OCI-M2 (cell line): ENCODE results near the gene THAP11.

Experiments
- DNase-seq: peaks from one replicate; lab custom pipeline; 2025; ENCODE audit not compliant: unreplicated experiment; lab: John Stamatoyannopoulos, UW

THAP11 gene

GRCh38 chr16:67841816-67842508 is at the start of gene THAP11:
Gene THAP11, plus strand, starts transcription at chr16:67842320. Its CDS starts 235 bp downstream, at chr16:67842555.
- peak; percentile 75 for DNase-seq

GRCh38 chr16:67796099-67796718 is 45.9 kb upstream of the THAP11 start:
- DNase-seq, result no peak

- DNase-seq, result no peak
These were observed 41.7 kb upstream of the THAP11 start for GRCh38 chr16:67800338-67800926.

- DNase-seq, result no peak
These were observed 40.9 kb upstream of the THAP11 start for GRCh38 chr16:67801241-67801640.

- DNase-seq, result no peak
These were observed 40.2 kb upstream of the THAP11 start for GRCh38 chr16:67801883-67802282.

- DNase-seq, result no peak
These were observed 38.2 kb upstream of the THAP11 start for GRCh38 chr16:67803894-67804293.

GRCh38 chr16:67804853-67805542 is 37.1 kb upstream of the THAP11 start:
- no peak for DNase-seq

- no peak for DNase-seq
These were observed 36.2 kb upstream of the THAP11 start for GRCh38 chr16:67805718-67806427.

GRCh38 chr16:67806428-67807147 is 35.5 kb upstream of the THAP11 start, which contains the start of the genes RANBP10 and TSNAXIP1:
Gene RANBP10, minus strand, starts transcription at chr16:67806560. Its CDS starts 24 bp downstream, at chr16:67806536.
Gene TSNAXIP1, plus strand, starts transcription at chr16:67806889. Its CDS starts 261 bp downstream, at chr16:67807150.
- DNase-seq, result peak; percentile 89

GRCh38 chr16:67807148-67807682 is 34.9 kb upstream of the THAP11 start:
- no peak for DNase-seq

GRCh38 chr16:67811899-67812298 is 30.2 kb upstream of the THAP11 start:
- DNase-seq, result no peak

- no peak for DNase-seq
These were observed 27.6 kb upstream of the THAP11 start for GRCh38 chr16:67814567-67814966.

- DNase-seq, result no peak
These were observed 21.4 kb upstream of the THAP11 start for GRCh38 chr16:67820608-67821259.

GRCh38 chr16:67822511-67822910 is 19.6 kb upstream of the THAP11 start:
- no peak for DNase-seq

GRCh38 chr16:67825119-67825518 is 17.0 kb upstream of the THAP11 start:
- DNase-seq, result no peak

GRCh38 chr16:67825906-67826305 is 16.2 kb upstream of the THAP11 start:
- DNase-seq, result no peak

- no peak for DNase-seq
These were observed 13.5 kb upstream of the THAP11 start for GRCh38 chr16:67828651-67829050.

- no peak for DNase-seq
These were observed 9.1 kb upstream of the THAP11 start for GRCh38 chr16:67833030-67833414.

- peak; percentile 69 for DNase-seq
These were observed 8.5 kb upstream of the THAP11 start for GRCh38 chr16:67833415-67834241.
